Suprapubic skin (tissue), 4 donors: Measurements from ENCODE around the gene ATXN7. TPM values are rescaled to one million over a fixed set of nuclear protein-coding genes. Genes with fewer than 3 reads are reported as not detected.

Source experiments
- DNase-seq, 2 donors: peaks; one replicate each; pipeline ENCODE4 v3.0.0-alpha.2; 2019; ENCODE audit warnings: low spot score in 2 of 2
- H3K27ac ChIP-seq: fragments of 200-600 bp; sonication (generic); one replicate; pipeline ENCODE4 v1.5.1; 2019
- H3K27me3 ChIP-seq: fragments of 200-600 bp; sonication (generic); one replicate; pipeline ENCODE4 v1.5.1; 2019
- H3K36me3 ChIP-seq: fragments of 200-600 bp; sonication (generic); one replicate; pipeline ENCODE4 v1.5.1; 2019
- H3K4me1 ChIP-seq: fragments of 200-600 bp; sonication (generic); one replicate; pipeline ENCODE4 v1.5.1; 2019
- H3K4me3 ChIP-seq: fragments of 200-600 bp; sonication (generic); one replicate; pipeline ENCODE4 v1.5.1; 2019; ENCODE audit warnings: mild to moderate bottlenecking
- H3K9me3 ChIP-seq: fragments of 200-600 bp; sonication (generic); one replicate; pipeline ENCODE4 v1.5.1; 2019
- EP300 ChIP-seq: sonication (generic); formaldehyde crosslinking; IDR thresholded peaks from one replicate; pipeline ENCODE4 v1.6.1; 2017; ENCODE audit warnings: antibody characterized with exemption
- POLR2A ChIP-seq, 2 donors: fragments of 450-650 bp; IDR thresholded peaks; one replicate each; pipeline ENCODE4 v1.6.1; 2017; ENCODE audit warnings: antibody characterized with exemption in 2 of 2, mild to moderate bottlenecking in 2 of 2, moderate library complexity in 2 of 2
- POLR2AphosphoS5 ChIP-seq, 3 donors: sonication (generic); formaldehyde crosslinking; IDR thresholded peaks; one replicate each; pipeline ENCODE4 v1.6.1; 2017; ENCODE audit warnings: antibody characterized with exemption in 3 of 3
- WGBS: methylation state at CpG from one replicate; pipeline ENCODE4 v1.1.5; 2018; 5-methylcytosine and 5-hydroxymethylcytosine counted together
- total RNA-seq, 4 donors: library from RNA; depleted of rRNA; stranded (reverse); fragments of >200 nt; gene quantifications; one replicate each; pipeline ENCODE4 v1.1.0, GENCODE V29; 2016
- TF ChIP-seq, protein P1 (sequence below), 2 donors: fragments of 200-600 bp in 1 of 2; fragments of 450-650 bp in 1 of 2; sonication (generic) in 1 of 2; IDR thresholded peaks; one replicate each; pipeline ENCODE4 v1.5.1; 2016 to 2019; ENCODE audit warnings: antibody characterized with exemption in 2 of 2, mild to moderate bottlenecking in 1 of 2, moderate library complexity in 1 of 2

Gene ATXN7
- total RNA-seq, 4 donors from 2014 or later, result 22.9 to 101 (median 44.2) TPM

DNA sequence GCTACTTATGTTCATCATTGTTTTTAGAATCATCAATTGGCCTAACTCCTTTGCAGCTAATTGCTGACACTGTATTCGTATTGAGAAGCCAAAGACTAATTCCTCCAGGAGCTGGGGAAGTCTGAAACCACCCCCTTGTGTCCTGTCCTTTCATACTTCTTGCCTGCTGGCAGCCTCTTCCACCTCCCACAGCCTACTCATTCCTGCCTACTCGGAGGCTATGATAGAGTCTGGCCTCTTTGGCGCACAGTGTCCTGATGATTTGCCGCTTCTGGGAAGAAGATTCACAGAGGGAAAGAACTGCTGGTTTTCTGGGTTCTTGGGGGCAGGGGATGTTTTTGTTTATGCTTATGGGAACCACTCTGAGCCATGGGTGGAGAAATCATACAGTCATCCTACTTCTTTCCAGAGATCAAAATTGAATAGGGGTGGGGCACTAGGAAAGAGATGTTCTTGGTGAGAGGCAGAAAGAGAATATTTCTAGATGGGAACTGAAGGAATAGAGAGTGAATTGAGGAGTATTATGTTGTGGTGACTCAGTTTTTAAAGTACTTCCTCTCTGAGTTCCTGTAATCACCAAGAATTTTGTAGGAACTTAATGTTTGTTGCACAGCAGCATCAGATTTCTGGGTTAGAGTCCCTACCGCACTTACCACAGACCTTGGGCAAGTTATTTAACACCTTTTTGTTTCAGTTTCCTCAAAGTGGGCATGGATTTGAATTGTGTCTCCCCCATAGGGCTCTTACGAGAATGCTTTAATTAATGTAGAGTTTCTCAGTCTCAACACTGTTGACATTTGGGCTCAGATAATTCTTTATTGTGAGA is 70.6 kb downstream of the ATXN7 start:
- TF ChIP-seq POLR2A (IDR thresholded peaks at IDR 0.05) (no peak), EP300 (no peak), POLR2AphosphoS5 (IDR thresholded peaks at IDR 0.05) (no peak)
- H3K4me1 ChIP-seq, result peaks cover 41% of the 10 kb centered on the region
- no peak for DNase-seq
- 63% methylated on average over 6 of the region's 6 CpGs for WGBS
- no peaks in the 10 kb centered on the region for H3K9me3 ChIP-seq
- no peak overlapping the region for H3K4me3 ChIP-seq
- peaks cover 4% of the 10 kb centered on the region for H3K36me3 ChIP-seq
- no peak overlapping the region for H3K27ac ChIP-seq
- no peaks in the 10 kb centered on the region for H3K27me3 ChIP-seq

DNA sequence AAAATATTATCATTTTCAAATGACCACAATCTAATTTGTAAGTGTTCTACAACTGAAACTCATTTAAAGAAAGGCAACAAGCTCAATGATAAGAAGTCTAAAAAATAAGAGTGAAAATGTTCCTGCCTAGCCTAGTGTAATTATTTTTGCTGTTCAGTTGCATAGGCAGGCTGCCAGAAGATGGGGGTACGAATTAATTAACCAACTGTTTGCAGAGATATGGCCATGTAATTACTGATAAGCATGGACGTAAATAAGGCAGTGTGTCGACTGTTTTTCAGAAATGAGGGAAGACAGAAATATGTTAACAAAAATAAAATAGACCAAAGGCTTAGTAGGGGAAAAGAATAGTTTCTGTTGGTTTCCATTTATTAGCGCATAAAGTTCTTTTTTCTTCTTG is 73.3 kb downstream of the ATXN7 start:
- no peak for DNase-seq
- Histone ChIP-seq H3K4me3 (no peak overlapping the region), H3K9me3 (no peaks in the 10 kb centered on the region), H3K4me1 (peaks cover 40% of the 10 kb centered on the region), H3K27me3 (no peaks in the 10 kb centered on the region), H3K27ac (no peak overlapping the region), H3K36me3 (no peaks in the 10 kb centered on the region)
- 77% methylated on average over 4 of the region's 4 CpGs for WGBS
- TF ChIP-seq POLR2AphosphoS5 (IDR thresholded peaks at IDR 0.05) (no peak), POLR2A (IDR thresholded peaks at IDR 0.05) (no peak), EP300 (no peak)
- TF ChIP-seq, protein P1, sequence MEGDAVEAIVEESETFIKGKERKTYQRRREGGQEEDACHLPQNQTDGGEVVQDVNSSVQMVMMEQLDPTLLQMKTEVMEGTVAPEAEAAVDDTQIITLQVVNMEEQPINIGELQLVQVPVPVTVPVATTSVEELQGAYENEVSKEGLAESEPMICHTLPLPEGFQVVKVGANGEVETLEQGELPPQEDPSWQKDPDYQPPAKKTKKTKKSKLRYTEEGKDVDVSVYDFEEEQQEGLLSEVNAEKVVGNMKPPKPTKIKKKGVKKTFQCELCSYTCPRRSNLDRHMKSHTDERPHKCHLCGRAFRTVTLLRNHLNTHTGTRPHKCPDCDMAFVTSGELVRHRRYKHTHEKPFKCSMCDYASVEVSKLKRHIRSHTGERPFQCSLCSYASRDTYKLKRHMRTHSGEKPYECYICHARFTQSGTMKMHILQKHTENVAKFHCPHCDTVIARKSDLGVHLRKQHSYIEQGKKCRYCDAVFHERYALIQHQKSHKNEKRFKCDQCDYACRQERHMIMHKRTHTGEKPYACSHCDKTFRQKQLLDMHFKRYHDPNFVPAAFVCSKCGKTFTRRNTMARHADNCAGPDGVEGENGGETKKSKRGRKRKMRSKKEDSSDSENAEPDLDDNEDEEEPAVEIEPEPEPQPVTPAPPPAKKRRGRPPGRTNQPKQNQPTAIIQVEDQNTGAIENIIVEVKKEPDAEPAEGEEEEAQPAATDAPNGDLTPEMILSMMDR (IDR thresholded peaks at IDR 0.05), result no peak

DNA sequence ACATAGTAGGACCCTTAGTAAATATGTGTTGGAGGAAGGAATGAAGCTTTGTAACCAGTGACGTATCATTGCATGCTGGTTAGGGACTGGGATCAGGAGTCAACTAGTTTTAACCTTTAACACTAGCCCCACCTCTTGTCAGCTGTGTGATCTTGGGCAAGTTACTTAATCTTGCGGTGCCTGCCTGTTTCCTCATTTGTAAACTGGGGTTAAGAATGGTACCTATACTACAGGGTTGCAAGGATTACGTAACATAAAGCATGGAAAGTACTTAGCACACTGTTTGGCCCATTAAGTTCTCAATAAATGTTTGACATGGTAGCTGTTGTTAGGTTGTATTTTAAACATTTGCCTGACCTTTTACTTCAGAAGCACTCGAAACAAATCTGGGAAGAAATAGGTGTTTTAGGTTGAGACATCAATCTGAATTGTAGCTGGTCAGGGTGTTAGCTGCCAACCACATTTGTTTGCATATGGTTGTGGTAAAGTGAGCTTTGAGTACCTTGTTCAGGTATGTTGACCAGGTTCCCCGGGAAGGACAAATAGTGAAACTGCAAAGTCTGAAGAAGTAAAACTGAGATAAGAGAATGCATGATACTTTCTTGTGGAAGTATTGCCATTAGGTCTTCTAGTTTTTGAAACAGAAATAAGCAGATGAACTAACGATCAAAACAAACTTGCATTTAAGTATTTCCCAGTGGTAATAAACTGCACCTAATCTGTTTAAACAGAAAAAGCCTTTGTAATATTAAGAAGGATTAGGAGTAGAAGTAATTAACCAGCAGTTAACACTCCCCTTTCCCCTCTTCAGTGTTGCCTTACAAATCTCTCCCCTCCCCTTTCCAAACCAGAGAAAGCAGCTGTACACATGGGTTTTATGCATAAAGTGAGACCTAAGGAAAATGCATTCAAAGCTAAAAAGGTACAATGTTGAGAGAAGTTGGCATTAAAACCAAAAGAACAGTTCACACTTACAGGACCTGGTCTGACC is 74.3 kb downstream of the ATXN7 start:
- Histone ChIP-seq H3K9me3 (no peaks in the 10 kb centered on the region), H3K4me1 (peaks cover 31% of the 10 kb centered on the region), H3K27me3 (no peaks in the 10 kb centered on the region), H3K27ac (no peak overlapping the region), H3K36me3 (no peaks in the 10 kb centered on the region), H3K4me3 (no peak overlapping the region)
- WGBS, result 74% methylated on average over 6 of the region's 6 CpGs
- TF ChIP-seq POLR2AphosphoS5 (IDR thresholded peaks at IDR 0.05) (no peak), POLR2A (IDR thresholded peaks at IDR 0.05) (no peak), EP300 (no peak)
- TF ChIP-seq, protein P1 (IDR thresholded peaks at IDR 0.05), result no peak
- no peak for DNase-seq

DNA sequence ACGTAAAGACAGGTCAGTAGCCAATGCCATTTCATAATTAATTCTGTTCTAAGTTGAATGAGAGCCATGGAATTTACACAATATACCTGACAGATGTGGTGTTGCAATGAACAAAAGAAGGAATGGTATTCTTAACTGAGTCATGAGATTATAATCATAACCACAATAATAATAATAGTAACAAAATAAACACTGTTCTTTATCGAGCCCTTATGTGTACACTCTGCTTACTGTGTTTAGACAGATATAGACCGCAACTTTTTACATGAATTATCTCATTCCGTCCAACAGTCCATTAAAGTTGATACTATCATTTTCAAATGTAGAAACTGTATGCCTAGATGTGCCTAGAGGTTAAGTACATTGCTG is 76.7 kb downstream of the ATXN7 start:
- TF ChIP-seq, protein P1 (IDR thresholded peaks at IDR 0.05), result no peak
- TF ChIP-seq POLR2A (IDR thresholded peaks at IDR 0.05), result no peak
- TF ChIP-seq EP300, result no peak
- no peak for TF ChIP-seq POLR2AphosphoS5 (IDR thresholded peaks at IDR 0.05)
- Histone ChIP-seq H3K4me1 (peaks cover 12% of the 10 kb centered on the region), H3K4me3 (no peak overlapping the region), H3K27ac (no peak overlapping the region), H3K27me3 (no peaks in the 10 kb centered on the region), H3K36me3 (no peaks in the 10 kb centered on the region), H3K9me3 (no peaks in the 10 kb centered on the region)
- WGBS, result 76% methylated on average over 4 of the region's 4 CpGs
- no peak for DNase-seq

DNA sequence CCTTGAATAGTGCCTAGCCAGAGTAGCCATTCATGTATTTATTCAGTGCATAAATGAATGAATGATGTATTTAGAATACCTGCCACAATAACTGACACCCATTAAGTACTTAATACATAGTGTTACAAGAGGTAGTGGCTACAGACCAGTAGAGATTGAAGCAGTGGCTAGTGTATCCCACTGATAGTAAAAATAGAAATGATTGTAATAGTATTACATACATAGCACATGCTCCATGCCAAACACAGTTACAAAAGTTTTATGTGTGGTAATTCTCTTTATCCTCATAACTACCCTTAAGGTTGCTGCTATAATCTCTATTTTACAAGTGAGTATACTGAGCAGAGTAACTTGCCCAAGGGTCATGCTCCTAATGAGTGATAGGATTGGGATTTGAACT is 78.9 kb downstream of the ATXN7 start:
- peaks cover 6% of the 10 kb centered on the region for H3K4me1 ChIP-seq
- TF ChIP-seq, protein P1 (IDR thresholded peaks at IDR 0.05), result no peak
- no peak for TF ChIP-seq POLR2AphosphoS5 (IDR thresholded peaks at IDR 0.05)
- no peak for TF ChIP-seq POLR2A (IDR thresholded peaks at IDR 0.05)
- no peak for TF ChIP-seq EP300

More for the DNA sequence above, 78.9 kb downstream of the ATXN7 start:
- H3K27me3 ChIP-seq, result no peaks in the 10 kb centered on the region
- no peaks in the 10 kb centered on the region for H3K36me3 ChIP-seq
- H3K27ac ChIP-seq, result no peak overlapping the region
- no peaks in the 10 kb centered on the region for H3K9me3 ChIP-seq
- DNase-seq, result no peak
- no peak overlapping the region for H3K4me3 ChIP-seq
